ENCODE data around the gene SLC35G4. TPM values are rescaled to one million over a fixed set of nuclear protein-coding genes. Genes with fewer than 3 reads are reported as not detected.
"Not testable (repeated sequence)": the region's sequence is repeated elsewhere in the genome, so short reads cannot be mapped to it uniquely, and the experiment has no call there.

The SLC35G4 gene
- total RNA-seq, 1 experiment from 2014 or later, result not detected

GRCh38 chr18:11613611-11614010 lies 4.2 kb downstream of the SLC35G4 start:
- H3K4me1 ChIP-seq (ENCODE audit: control insufficient read depth, insufficient read depth, low read length); H3K4me3 ChIP-seq (ENCODE audit: low read depth in 2 of 2, low read length in 2 of 2); intact Hi-C loops (cut with micrococcal nuclease; ENCODE audit: unreplicated experiment); DNase-seq (ENCODE audit: low read depth, low spot score); H3K27ac ChIP-seq (ENCODE audit: low read length); H3K36me3 ChIP-seq (ENCODE audit: control insufficient read depth, insufficient read depth, low read length); H3K27me3 ChIP-seq (ENCODE audit: control insufficient read depth, insufficient read depth, low read length); POLR2A ChIA-PET; in situ Hi-C loops (cut with HindIII; ENCODE audit: low pct_unique_long_range_greater_than_20kb, low sequenced_read_pairs); ATAC-seq; BruUV-seq (replicated peaks); H3K9me3 ChIP-seq (ENCODE audit: control insufficient read depth, insufficient read depth, low read depth, low read length); CTCF ChIA-PET: not testable (repeated sequence)

GRCh38 chr18:11614042-11614441 lies 4.6 kb downstream of the SLC35G4 start:
- ATAC-seq; H3K9me3 ChIP-seq (ENCODE audit: control insufficient read depth, insufficient read depth, low read depth, low read length); BruUV-seq (replicated peaks); in situ Hi-C loops (cut with HindIII; ENCODE audit: low pct_unique_long_range_greater_than_20kb, low sequenced_read_pairs); H3K36me3 ChIP-seq (ENCODE audit: control insufficient read depth, insufficient read depth, low read length); H3K4me3 ChIP-seq (ENCODE audit: low read depth in 2 of 2, low read length in 2 of 2); intact Hi-C loops (cut with micrococcal nuclease; ENCODE audit: unreplicated experiment); DNase-seq (ENCODE audit: low read depth, low spot score); CTCF ChIA-PET; H3K4me1 ChIP-seq (ENCODE audit: control insufficient read depth, insufficient read depth, low read length); H3K27me3 ChIP-seq (ENCODE audit: control insufficient read depth, insufficient read depth, low read length); POLR2A ChIA-PET; H3K27ac ChIP-seq (ENCODE audit: low read length): not testable (repeated sequence)

GRCh38 chr18:11614981-11615380 lies 5.6 kb downstream of the SLC35G4 start:
- DNase-seq (ENCODE audit: low read depth, low spot score); H3K9me3 ChIP-seq (ENCODE audit: control insufficient read depth, insufficient read depth, low read depth, low read length); H3K27ac ChIP-seq (ENCODE audit: low read length); H3K36me3 ChIP-seq (ENCODE audit: control insufficient read depth, insufficient read depth, low read length); H3K27me3 ChIP-seq (ENCODE audit: control insufficient read depth, insufficient read depth, low read length); H3K4me1 ChIP-seq (ENCODE audit: control insufficient read depth, insufficient read depth, low read length); BruUV-seq (replicated peaks); ATAC-seq; POLR2A ChIA-PET; CTCF ChIA-PET; in situ Hi-C loops (cut with HindIII; ENCODE audit: low pct_unique_long_range_greater_than_20kb, low sequenced_read_pairs); H3K4me3 ChIP-seq (ENCODE audit: low read depth in 2 of 2, low read length in 2 of 2); intact Hi-C loops (cut with micrococcal nuclease; ENCODE audit: unreplicated experiment): not testable (repeated sequence)

GRCh38 chr18:11647310-11647709 lies 37.9 kb downstream of the SLC35G4 start:
- H3K4me1 ChIP-seq (ENCODE audit: control insufficient read depth, insufficient read depth, low read length); ATAC-seq; intact Hi-C loops (cut with micrococcal nuclease; ENCODE audit: unreplicated experiment); in situ Hi-C loops (cut with HindIII; ENCODE audit: low pct_unique_long_range_greater_than_20kb, low sequenced_read_pairs); H3K36me3 ChIP-seq (ENCODE audit: control insufficient read depth, insufficient read depth, low read length); POLR2A ChIA-PET; H3K27me3 ChIP-seq (ENCODE audit: control insufficient read depth, insufficient read depth, low read length); H3K9me3 ChIP-seq (ENCODE audit: control insufficient read depth, insufficient read depth, low read depth, low read length); DNase-seq (ENCODE audit: low read depth, low spot score); CTCF ChIA-PET; BruUV-seq (replicated peaks); H3K27ac ChIP-seq (ENCODE audit: low read length); H3K4me3 ChIP-seq (ENCODE audit: low read depth in 2 of 2, low read length in 2 of 2): not testable (repeated sequence)

GRCh38 chr18:11647804-11648203 lies 38.4 kb downstream of the SLC35G4 start:
- BruUV-seq (replicated peaks); H3K27me3 ChIP-seq (ENCODE audit: control insufficient read depth, insufficient read depth, low read length); H3K9me3 ChIP-seq (ENCODE audit: control insufficient read depth, insufficient read depth, low read depth, low read length); H3K27ac ChIP-seq (ENCODE audit: low read length); DNase-seq (ENCODE audit: low read depth, low spot score); intact Hi-C loops (cut with micrococcal nuclease; ENCODE audit: unreplicated experiment); in situ Hi-C loops (cut with HindIII; ENCODE audit: low pct_unique_long_range_greater_than_20kb, low sequenced_read_pairs); H3K4me3 ChIP-seq (ENCODE audit: low read depth in 2 of 2, low read length in 2 of 2); H3K4me1 ChIP-seq (ENCODE audit: control insufficient read depth, insufficient read depth, low read length); H3K36me3 ChIP-seq (ENCODE audit: control insufficient read depth, insufficient read depth, low read length); ATAC-seq; CTCF ChIA-PET; POLR2A ChIA-PET: not testable (repeated sequence)

All from Panc1 (cell line).